ENCODE measurements around the gene NKX6-1.
A peak's percentile ranks its signal among the peaks of the same experiment; 100 is the strongest.

NKX6-1 gene

GRCh38 chr4:84500386-84501201, 1.5 kb upstream of the NKX6-1 start:
- no peak overlapping the region for H3K4me2 ChIP-seq (ENCODE audit: low read depth, low read length)
- H4K20me1 ChIP-seq (ENCODE audit: insufficient read depth, low read length), result no peaks in the 10 kb centered on the region
- DNase-seq, result no peak
- H3K9me3 ChIP-seq (replicated peaks; ENCODE audit: insufficient read depth, low read length), result no peaks in the 10 kb centered on the region
- H3K9me2 ChIP-seq (replicated peaks; ENCODE audit: insufficient read depth, low read length), result no peaks in the 10 kb centered on the region
- H3K27ac ChIP-seq (ENCODE audit: low read length), result no peak overlapping the region
- no peaks in the 10 kb centered on the region for H3K27me3 ChIP-seq (replicated peaks; ENCODE audit: insufficient read depth, low read length)
- no peak overlapping the region for H3K9ac ChIP-seq (ENCODE audit: low read length)
- H3F3A ChIP-seq (ENCODE audit: insufficient read depth, low read length), result no peaks in the 10 kb centered on the region
- TF ChIP-seq, protein P1, sequence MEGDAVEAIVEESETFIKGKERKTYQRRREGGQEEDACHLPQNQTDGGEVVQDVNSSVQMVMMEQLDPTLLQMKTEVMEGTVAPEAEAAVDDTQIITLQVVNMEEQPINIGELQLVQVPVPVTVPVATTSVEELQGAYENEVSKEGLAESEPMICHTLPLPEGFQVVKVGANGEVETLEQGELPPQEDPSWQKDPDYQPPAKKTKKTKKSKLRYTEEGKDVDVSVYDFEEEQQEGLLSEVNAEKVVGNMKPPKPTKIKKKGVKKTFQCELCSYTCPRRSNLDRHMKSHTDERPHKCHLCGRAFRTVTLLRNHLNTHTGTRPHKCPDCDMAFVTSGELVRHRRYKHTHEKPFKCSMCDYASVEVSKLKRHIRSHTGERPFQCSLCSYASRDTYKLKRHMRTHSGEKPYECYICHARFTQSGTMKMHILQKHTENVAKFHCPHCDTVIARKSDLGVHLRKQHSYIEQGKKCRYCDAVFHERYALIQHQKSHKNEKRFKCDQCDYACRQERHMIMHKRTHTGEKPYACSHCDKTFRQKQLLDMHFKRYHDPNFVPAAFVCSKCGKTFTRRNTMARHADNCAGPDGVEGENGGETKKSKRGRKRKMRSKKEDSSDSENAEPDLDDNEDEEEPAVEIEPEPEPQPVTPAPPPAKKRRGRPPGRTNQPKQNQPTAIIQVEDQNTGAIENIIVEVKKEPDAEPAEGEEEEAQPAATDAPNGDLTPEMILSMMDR (IDR thresholded peaks at IDR 0.05; ENCODE audit: low read length), result no peak
- no peak for TF ChIP-seq EZH2phosphoT487 (IDR thresholded peaks at IDR 0.05; ENCODE audit: low read length)
- no peak for TF ChIP-seq EZH2 (optimal IDR thresholded peaks at IDR 0.05; ENCODE audit: low read depth, low read length)
- no peaks in the 10 kb centered on the region for H3K36me3 ChIP-seq (replicated peaks; ENCODE audit: insufficient read depth, low read length)
- no peaks in the 10 kb centered on the region for H3K4me1 ChIP-seq (ENCODE audit: low read length)
- H2AFZ ChIP-seq (ENCODE audit: low read length), result no peak overlapping the region
- no peaks in the 10 kb centered on the region for H3K79me2 ChIP-seq (ENCODE audit: low read length)
- H3K4me3 ChIP-seq (ENCODE audit: low read length), result no peak overlapping the region

- Histone ChIP-seq H3K36me3 (replicated peaks; ENCODE audit: insufficient read depth, low read length) (no peaks in the 10 kb centered on the region), H3K27ac (ENCODE audit: low read length) (no peak overlapping the region), H3F3A (ENCODE audit: insufficient read depth, low read length) (no peaks in the 10 kb centered on the region), H3K9me2 (replicated peaks; ENCODE audit: insufficient read depth, low read length) (no peaks in the 10 kb centered on the region), H3K27me3 (replicated peaks; ENCODE audit: insufficient read depth, low read length) (no peaks in the 10 kb centered on the region), H3K4me3 (ENCODE audit: low read length) (no peak overlapping the region), H3K4me2 (ENCODE audit: low read depth, low read length) (no peak overlapping the region), H4K20me1 (ENCODE audit: insufficient read depth, low read length) (no peaks in the 10 kb centered on the region), H3K9ac (ENCODE audit: low read length) (no peak overlapping the region), H2AFZ (ENCODE audit: low read length) (no peak overlapping the region), H3K4me1 (ENCODE audit: low read length) (no peaks in the 10 kb centered on the region), H3K79me2 (ENCODE audit: low read length) (no peaks in the 10 kb centered on the region), H3K9me3 (replicated peaks; ENCODE audit: insufficient read depth, low read length) (no peaks in the 10 kb centered on the region)
- TF ChIP-seq, protein P1 (IDR thresholded peaks at IDR 0.05; ENCODE audit: low read length), result no peak
- TF ChIP-seq EZH2 (optimal IDR thresholded peaks at IDR 0.05; ENCODE audit: low read depth, low read length) (no peak), EZH2phosphoT487 (IDR thresholded peaks at IDR 0.05; ENCODE audit: low read length) (no peak)
- DNase-seq, result no peak
Measured at GRCh38 chr4:84499624-84499982, 511 bp upstream of the NKX6-1 start.

GRCh38 chr4:84498203-84498934, 723 bp downstream of the NKX6-1 start:
- no peaks in the 10 kb centered on the region for H3K9me3 ChIP-seq (replicated peaks; ENCODE audit: insufficient read depth, low read length)
- no peak overlapping the region for H3K27ac ChIP-seq (ENCODE audit: low read length)
- peak overlapping the region; percentile 78; the same call in 1 of the 2 replicates for H3K4me2 ChIP-seq (ENCODE audit: low read depth, low read length)
- no peak overlapping the region for H3K9ac ChIP-seq (ENCODE audit: low read length)
- peak overlapping the region; percentile 57 for H3K4me3 ChIP-seq (ENCODE audit: low read length)
- peak overlapping the region; percentile 69 for H2AFZ ChIP-seq (ENCODE audit: low read length)
- DNase-seq, result peak; percentile 10
- TF ChIP-seq EZH2phosphoT487 (IDR thresholded peaks at IDR 0.05; ENCODE audit: low read length), result no peak
- TF ChIP-seq, protein P1 (IDR thresholded peaks at IDR 0.05; ENCODE audit: low read length), result no peak
- TF ChIP-seq EZH2 (optimal IDR thresholded peaks at IDR 0.05; ENCODE audit: low read depth, low read length), result no peak
- no peaks in the 10 kb centered on the region for H3F3A ChIP-seq (ENCODE audit: insufficient read depth, low read length)
- no peaks in the 10 kb centered on the region for H3K79me2 ChIP-seq (ENCODE audit: low read length)
- no peaks in the 10 kb centered on the region for H4K20me1 ChIP-seq (ENCODE audit: insufficient read depth, low read length)
- no peaks in the 10 kb centered on the region for H3K4me1 ChIP-seq (ENCODE audit: low read length)
- H3K9me2 ChIP-seq (replicated peaks; ENCODE audit: insufficient read depth, low read length), result no peaks in the 10 kb centered on the region
- H3K36me3 ChIP-seq (replicated peaks; ENCODE audit: insufficient read depth, low read length), result no peaks in the 10 kb centered on the region
- no peaks in the 10 kb centered on the region for H3K27me3 ChIP-seq (replicated peaks; ENCODE audit: insufficient read depth, low read length)
